G401 (cell line): ENCODE results near the gene AGBL4. TPM values are rescaled to one million over a fixed set of nuclear protein-coding genes. Genes with fewer than 3 reads are reported as not detected.
A peak's percentile ranks its signal among the peaks of the same experiment; 100 is the strongest.
"Not testable (repeated sequence)": the region's sequence is repeated elsewhere in the genome, so short reads cannot be mapped to it uniquely, and the experiment has no call there.

Source experiments
- DNase-seq: peaks from one replicate; pipeline ENCODE4 v3.0.0-alpha.2; 2015; ENCODE audit warnings: low spot score
- in situ Hi-C: cut with HindIII; loops from 2 replicates; pipeline ENCODE4 v1.10.0; 2016; ENCODE audit warnings: low sequenced_read_pairs, mixed read lengths
- total RNA-seq: library from RNA; depleted of rRNA; stranded (reverse); fragments of >200 nt; shearing (Covaris generic); gene quantifications from 2 replicates; pipeline ENCODE4 v1.2.3, GENCODE V29; 2014

Gene AGBL4
- total RNA-seq, 1 experiment from 2014 or later = not detected

GRCh38 chr1:49333906-49334305, 689.8 kb downstream of the AGBL4 start:
- in situ Hi-C loops = no loop called here
- no peak for DNase-seq

DNA sequence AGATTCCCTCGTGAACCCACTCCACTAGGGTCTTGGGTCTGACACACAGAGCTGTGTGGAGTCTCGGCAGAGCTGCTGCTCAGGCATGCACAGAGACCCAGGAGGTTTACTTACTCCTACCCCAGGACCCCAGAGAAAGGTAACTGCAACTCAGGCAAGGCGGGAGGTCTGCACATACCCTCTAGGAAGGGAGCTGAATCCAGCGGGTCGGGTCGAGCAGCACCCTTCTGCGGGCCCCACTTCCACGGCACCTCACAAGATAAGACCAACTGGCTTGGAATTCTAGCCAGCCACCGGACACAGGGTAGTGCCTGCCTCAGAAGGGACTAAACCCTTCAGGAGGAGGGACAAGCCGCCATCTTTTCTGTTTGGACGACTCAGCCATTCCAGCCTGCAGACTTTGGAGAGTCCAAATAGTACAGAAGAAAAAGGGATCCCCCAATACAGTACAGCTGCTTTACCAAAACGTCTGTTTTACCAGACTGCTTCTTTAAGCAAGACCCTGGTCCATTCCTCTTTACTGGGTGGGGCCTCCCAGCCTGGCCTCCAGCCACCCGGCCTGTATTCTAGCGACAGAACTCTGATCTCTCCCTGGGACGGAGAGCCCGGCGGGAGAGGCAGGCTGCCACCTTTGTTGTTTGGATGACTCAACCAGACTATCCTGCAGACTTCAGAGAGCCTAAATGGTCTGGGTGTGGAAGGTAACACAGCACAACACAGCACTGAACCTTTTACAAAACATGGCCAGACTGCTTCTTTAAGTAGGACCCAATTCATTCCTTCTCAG, 692.5 kb downstream of the AGBL4 start:
- in situ Hi-C loops = no loop called here

GRCh38 chr1:49323925-49324540, 699.7 kb downstream of the AGBL4 start:
- DNase-seq = peak; percentile 28
- in situ Hi-C loops = no loop called here

More for the DNA sequence above, 692.5 kb downstream of the AGBL4 start:
- DNase-seq = no peak

DNA sequence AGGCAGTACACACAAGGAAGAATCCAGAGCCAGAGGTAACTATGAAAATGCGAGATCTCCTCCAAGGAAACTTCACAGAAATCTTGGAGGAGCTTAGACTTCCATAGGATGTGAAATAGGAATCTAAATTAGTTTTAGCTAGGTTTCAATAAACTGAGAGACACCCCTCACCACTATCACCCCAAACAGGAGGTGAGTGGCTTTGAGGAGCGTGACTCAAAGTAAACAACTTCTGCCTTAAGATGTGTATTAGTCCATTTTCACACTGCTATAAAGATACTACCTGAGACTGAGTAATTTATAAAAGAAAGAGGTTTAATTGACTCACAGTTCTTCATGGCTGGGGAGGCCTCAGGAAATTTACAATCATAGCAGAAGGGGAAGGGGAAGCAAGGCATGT, 703.3 kb downstream of the AGBL4 start:
- in situ Hi-C loops, DNase-seq: not testable (repeated sequence)

DNA sequence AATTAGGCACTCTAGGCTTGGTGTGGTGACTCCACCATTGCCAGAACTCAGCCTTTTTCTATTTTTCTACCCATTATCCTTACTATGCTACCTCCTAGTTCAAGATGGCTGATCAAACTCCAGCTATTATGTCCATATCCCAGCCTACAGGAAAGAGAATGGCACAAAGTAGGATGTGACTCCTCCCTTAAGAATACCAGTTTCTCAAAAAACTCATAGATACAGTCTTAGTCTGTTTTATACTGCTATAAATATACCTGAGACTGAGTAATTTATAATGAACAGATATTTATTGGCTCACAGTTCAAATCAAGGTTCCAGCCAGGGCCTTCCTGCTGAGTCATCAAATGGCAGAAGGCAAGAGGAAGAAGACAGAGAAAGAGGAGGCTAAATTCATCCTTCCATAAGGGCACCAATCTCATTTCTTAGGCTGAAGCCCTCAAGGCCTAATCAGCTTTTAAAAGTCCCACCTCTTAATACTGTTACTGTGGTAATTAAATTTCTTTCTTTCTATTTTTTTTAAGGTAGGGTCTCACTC, 704.3 kb downstream of the AGBL4 start:
- in situ Hi-C loops = no loop called here
- DNase-seq = no peak

GRCh38 chr1:49318218-49318617, 705.5 kb downstream of the AGBL4 start:
- no peak for DNase-seq
- in situ Hi-C loops = no loop called here

GRCh38 chr1:49307457-49307856, 716.3 kb downstream of the AGBL4 start:
- in situ Hi-C loops = no loop called here
- no peak for DNase-seq

DNA sequence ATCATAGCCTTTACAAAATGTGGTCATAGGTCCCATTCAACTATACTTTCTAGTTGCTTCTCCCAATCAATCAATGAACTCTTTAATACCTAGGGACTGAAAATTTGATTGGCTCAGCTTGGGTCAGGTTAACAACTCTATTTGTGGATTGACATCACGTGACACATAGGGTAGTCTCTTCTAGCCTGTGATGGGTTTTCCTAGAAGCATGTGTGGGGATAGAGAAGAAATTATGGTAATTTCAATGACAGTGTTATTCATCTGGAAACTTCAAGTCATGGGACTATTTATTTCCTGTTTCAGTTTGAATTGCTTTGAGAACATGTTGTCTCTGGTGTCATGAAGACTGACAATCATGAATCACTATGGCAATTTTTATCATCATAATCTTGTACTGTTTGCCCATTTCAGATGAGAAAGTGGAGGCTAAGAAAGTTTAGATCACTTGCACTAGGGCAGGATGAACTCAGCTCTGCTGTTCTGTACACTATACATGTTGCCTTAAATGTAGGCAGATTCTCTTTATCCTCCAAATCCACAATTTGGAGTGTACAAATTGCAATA, 717.2 kb downstream of the AGBL4 start:
- in situ Hi-C loops = no loop called here
- no peak for DNase-seq

- DNase-seq, in situ Hi-C loops: not testable (repeated sequence)
Measured at GRCh38 chr1:49302400-49302799, 721.4 kb downstream of the AGBL4 start.

DNA sequence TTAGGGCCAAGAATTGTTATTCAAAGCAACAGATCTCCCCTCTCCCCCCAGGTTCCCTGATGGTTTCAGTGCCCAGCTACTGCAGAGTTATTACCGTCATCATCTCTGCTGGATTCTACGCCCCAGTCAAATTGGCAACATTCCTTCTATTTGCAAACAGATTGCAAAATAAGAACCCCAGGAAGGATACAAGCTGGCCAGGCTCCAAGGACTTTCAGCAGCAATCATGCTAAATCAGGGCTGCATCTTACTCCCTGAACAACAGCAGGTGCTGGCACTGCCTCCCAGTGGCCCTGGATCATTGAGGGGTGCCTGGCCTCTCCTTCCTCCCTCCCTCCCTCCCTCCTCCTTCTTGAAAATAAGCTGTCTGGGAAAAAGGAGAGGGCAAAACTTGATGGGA, 725.5 kb downstream of the AGBL4 start:
- in situ Hi-C loops = no loop called here
- DNase-seq = peak; percentile 57

DNA sequence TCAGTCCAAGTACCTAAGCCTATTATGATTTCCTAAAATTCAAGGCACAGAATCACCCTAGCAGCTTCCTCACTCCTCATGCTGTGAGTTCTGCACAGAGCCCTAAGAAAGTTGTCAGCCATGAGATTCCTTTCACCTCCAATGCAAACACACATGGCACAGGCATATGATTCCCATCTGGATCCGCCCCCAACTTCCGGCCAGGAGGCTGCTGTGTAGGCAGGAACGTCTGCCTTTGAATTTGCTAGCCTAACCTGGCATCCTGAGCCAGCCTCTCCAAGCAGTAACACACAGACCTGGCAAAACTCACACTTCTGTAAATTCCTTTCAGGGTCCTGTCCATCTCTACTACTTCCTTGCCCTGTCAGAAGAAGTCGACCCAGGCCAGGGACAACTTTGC, 726.0 kb downstream of the AGBL4 start:
- peak; percentile 12 for DNase-seq
- in situ Hi-C loops = no loop called here

- no peak for DNase-seq
- in situ Hi-C loops = no loop called here
Measured at GRCh38 chr1:49294539-49294938, 729.2 kb downstream of the AGBL4 start.

DNA sequence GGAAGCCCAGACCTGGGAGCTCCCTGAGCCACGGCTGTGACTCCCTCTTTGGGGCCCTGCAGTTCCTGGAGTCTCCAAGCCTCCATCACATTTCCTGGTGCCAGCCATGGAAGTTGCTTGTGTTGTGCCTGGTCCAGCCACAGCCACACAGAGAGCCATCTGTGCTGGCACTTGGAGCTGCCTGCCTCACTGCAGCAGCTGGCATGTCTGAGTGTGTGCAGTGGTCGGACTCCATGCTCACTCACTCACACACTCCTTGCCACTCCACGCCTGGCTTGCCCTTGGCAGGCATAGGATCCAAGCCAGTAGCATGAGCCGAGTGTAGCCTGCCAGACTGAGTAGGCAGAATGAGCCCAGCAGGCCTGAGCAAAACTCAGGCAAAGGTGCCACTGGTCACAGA, 730.7 kb downstream of the AGBL4 start:
- in situ Hi-C loops = no loop called here
- DNase-seq = no peak

GRCh38 chr1:49257211-49258049, 766.3 kb downstream of the AGBL4 start:
- in situ Hi-C loops, DNase-seq: not testable (repeated sequence)

DNA sequence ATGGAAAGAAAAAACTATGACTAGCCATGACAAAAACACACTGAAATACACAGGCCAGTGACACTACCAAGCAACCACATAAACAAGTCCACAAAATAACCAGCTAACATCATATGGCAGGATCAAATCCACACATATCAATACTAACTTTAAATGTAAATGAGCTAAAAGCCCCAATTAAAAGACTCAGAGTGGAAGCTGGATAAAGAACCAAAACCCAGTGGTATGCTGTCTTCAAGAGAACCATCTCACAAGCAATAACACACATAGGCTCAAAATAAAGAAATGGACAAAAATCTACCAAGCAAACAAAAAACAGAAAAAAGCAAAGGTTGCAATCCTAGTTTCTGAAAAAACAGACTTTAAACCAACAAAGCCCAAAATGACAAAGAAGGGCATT, 770.8 kb downstream of the AGBL4 start:
- no peak for DNase-seq
- in situ Hi-C loops = no loop called here

DNA sequence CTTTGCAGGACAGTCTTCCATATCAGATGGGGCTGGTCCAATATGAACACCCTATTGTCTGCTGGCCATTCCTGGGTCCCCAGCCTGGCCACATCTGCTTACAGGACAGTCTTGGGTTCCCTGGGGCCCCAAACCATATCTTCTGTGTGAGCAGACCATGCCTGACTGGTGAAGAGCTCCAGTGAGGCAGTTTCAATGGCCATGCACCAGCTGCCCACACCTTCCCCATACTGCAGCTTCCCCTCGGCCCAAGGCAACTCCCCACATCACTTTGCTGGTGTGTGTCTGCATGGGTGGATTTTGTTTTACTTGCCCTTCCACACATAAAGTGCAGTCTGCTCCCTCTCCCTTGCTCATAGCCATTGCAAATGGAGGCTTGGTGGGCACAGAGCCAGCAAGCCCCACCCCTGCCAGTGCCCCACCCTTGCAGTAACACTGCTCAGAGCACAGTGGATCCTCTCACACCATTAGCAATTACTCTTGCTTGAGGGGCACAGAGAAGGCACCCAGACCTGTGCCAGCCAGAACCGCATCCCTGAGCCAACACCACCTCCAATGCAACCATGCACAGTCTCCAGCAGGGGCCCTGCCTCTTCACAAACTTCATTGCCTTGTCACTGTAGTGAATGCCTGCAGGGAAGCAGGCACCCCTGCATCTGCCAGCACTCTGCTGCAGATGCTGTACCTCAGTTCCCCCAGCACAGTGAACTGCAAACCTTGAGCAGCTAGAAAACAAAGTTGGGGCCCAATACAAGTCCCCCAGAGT, 772.6 kb downstream of the AGBL4 start:
- in situ Hi-C loops = no loop called here
- DNase-seq = no peak

- in situ Hi-C loops = no loop called here
- no peak for DNase-seq
Measured at GRCh38 chr1:49240709-49241221, 783.0 kb downstream of the AGBL4 start.

DNA sequence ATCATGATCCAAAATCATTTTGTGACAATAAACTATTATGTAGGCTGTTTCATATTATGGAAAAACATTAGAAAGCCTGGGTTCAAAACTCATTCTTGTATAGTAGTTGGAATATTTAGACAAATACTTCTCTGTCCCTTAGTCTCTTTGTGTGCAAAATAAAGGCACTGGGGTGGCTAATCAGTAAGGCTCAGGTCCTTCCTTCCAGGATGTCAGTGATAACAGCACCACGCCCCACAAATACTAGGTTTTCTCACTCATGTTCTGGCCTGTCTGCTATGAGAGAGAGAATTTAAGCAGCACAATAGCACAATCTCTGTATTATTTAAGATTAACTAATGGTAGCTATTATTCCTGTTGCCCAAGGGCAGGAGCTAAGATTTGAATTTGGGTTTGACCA, 788.8 kb downstream of the AGBL4 start:
- no peak for DNase-seq
- in situ Hi-C loops = no loop called here

DNA sequence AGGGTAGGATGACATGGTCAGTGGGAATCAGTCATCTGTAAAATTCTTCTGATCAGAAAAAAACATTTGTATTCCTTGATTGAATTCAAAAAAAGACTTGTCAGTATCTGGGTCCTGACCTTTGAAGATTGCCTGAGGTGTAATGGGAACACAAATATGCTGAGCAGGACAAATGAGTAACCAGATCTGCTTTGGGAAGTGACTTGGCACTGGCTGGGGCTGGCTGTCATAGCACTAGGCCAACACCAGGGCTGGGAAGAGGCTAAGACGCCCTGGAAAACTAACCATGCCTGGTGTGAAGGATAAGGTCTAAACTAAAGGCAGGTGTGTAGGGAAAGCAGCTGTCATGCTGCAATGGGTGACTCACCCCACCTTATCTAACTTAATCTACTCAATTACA, 794.2 kb downstream of the AGBL4 start:
- no peak for DNase-seq
- in situ Hi-C loops = no loop called here
